GM12892 (cell line): ENCODE data around the gene SUN3.
A peak's percentile ranks its signal among the peaks of the same experiment; 100 is the strongest.

Experiments used
- DNase-seq: peaks from one replicate; pipeline ENCODE4 v3.0.0; 2011; ENCODE audit not compliant: insufficient read length
- FAIRE-seq: peaks from 2 replicates; lab custom pipeline; 2011; peaks lifted over from hg19 to GRCh38; lab: Jason Lieb, UNC
- POLR2A ChIP-seq: IDR thresholded peaks from 2 replicates; pipeline ENCODE4 v1.6.1; 2011; ENCODE audit warnings: low read depth, low read length, control low read depth
- POLR2AphosphoS5 ChIP-seq: IDR thresholded peaks from 2 replicates; pipeline ENCODE4 v1.6.1; 2011; ENCODE audit warnings: low read depth, low read length, control low read depth
- TAF1 ChIP-seq: IDR thresholded peaks from 2 replicates; pipeline ENCODE4 v1.6.1; 2011; ENCODE audit warnings: low read depth, mild to moderate bottlenecking, control low read depth, low read length, borderline replicate concordance

Gene SUN3

GRCh38 chr7:48046458-48046857 lies 17.6 kb upstream of the SUN3 start:
- FAIRE-seq (no peak), DNase-seq (no peak)
- TF ChIP-seq TAF1 = no peak
- TF ChIP-seq POLR2A = no peak
- TF ChIP-seq POLR2AphosphoS5 = no peak

GRCh38 chr7:48045195-48045765 lies 16.4 kb upstream of the SUN3 start:
- no peak for TF ChIP-seq POLR2AphosphoS5
- no peak for TF ChIP-seq POLR2A
- no peak for TF ChIP-seq TAF1
- DNase-seq (no peak), FAIRE-seq (no peak)

- FAIRE-seq = no peak
These were observed 13.7 kb upstream of the SUN3 start for GRCh38 chr7:48042636-48043035.

GRCh38 chr7:48042216-48042615 lies 13.3 kb upstream of the SUN3 start:
- DNase-seq = no peak
- FAIRE-seq = no peak

More at GRCh38 chr7:48042636-48043035, 13.7 kb upstream of the SUN3 start:
- no peak for DNase-seq
- TF ChIP-seq POLR2A (no peak), POLR2AphosphoS5 (no peak), TAF1 (no peak)

GRCh38 chr7:48041653-48041970 lies 12.7 kb upstream of the SUN3 start:
- no peak for TF ChIP-seq TAF1
- no peak for TF ChIP-seq POLR2A
- no peak for TF ChIP-seq POLR2AphosphoS5
- FAIRE-seq (no peak), DNase-seq (no peak)

More at GRCh38 chr7:48042216-48042615, 13.3 kb upstream of the SUN3 start:
- TF ChIP-seq POLR2AphosphoS5 = no peak
- no peak for TF ChIP-seq POLR2A
- no peak for TF ChIP-seq TAF1

- TF ChIP-seq TAF1 (no peak), POLR2A (no peak), POLR2AphosphoS5 (no peak)
- FAIRE-seq (no peak), DNase-seq (no peak)
These were observed 12.2 kb upstream of the SUN3 start for GRCh38 chr7:48040944-48041652.

GRCh38 chr7:48038815-48039506 lies 10.1 kb upstream of the SUN3 start:
- TF ChIP-seq POLR2A (no peak), TAF1 (no peak), POLR2AphosphoS5 (no peak)
- FAIRE-seq (no peak), DNase-seq (no peak)

- TF ChIP-seq TAF1 (no peak), POLR2AphosphoS5 (no peak), POLR2A (no peak)
- peak; percentile 30 for FAIRE-seq
- DNase-seq = no peak
These were observed 7.1 kb upstream of the SUN3 start for GRCh38 chr7:48035967-48036478.

- TF ChIP-seq POLR2A (no peak), POLR2AphosphoS5 (no peak)
- DNase-seq = peak; percentile 72
- FAIRE-seq = peak; percentile 86
These were observed 6.5 kb upstream of the SUN3 start, which contains the start of gene C7orf57 for GRCh38 chr7:48035301-48035966. TSS of gene C7orf57 (plus strand) at chr7:48035543. CDS start at chr7:48036309, 766 bp downstream.

GRCh38 chr7:48033922-48034321 lies 5.0 kb upstream of the SUN3 start:
- DNase-seq (no peak), FAIRE-seq (no peak)
- TF ChIP-seq POLR2A (no peak), POLR2AphosphoS5 (no peak), TAF1 (no peak)

GRCh38 chr7:48031111-48031510 lies 2.2 kb upstream of the SUN3 start:
- TF ChIP-seq TAF1 (no peak), POLR2AphosphoS5 (no peak)
- DNase-seq (no peak), FAIRE-seq (no peak)
